Fibroblast of skin of right biceps (primary cell): ENCODE results near the gene MAN1C1.

ENCODE experiments used
- DNase-seq: peaks from one replicate; pipeline ENCODE4 v3.0.0-alpha.2; 2013

The MAN1C1 gene

DNA sequence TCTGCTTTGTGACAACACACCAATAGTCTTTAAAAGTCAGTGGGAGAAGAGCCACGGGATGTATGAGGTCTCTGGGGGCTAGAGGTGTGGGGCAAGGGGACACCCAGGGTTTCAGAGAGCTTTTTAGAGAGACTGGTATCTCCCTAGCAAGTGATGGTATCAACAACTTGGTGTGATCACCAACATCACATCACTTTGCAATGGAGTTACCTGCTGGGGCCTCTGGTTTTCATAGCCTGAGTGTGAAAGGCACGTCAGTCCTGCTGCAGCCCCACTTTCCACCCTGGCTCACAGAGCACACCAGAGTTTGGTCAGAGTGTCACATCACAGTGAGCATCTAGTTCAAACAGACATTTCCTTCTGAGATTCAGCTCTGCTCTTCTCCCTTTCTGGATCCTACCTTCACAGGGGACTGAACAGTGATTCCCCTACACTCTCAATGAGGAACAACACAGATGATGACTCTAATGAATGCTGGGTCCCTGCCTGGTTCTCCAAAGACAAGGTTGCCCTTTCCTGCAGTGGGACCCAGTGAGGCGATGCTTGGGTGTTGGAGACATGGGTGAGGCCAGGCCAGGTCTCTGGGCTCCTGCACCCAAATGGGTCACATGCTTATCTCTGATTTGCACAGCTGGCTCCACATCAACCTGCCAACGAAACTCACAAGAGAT lies 2.0 kb upstream of the MAN1C1 start:
- no peak for DNase-seq

- DNase-seq, result no peak
Observed at GRCh38 chr1:25615172-25615541, 1.4 kb upstream of the MAN1C1 start.

- no peak for DNase-seq
Observed at GRCh38 chr1:25615563-25616094, 962 bp upstream of the MAN1C1 start.

- no peak for DNase-seq
Observed at GRCh38 chr1:25616987-25617624, 515 bp downstream of the MAN1C1 start.

- DNase-seq, result no peak
Observed at GRCh38 chr1:25617625-25618432, 1.2 kb downstream of the MAN1C1 start.

- DNase-seq, result no peak
Observed at GRCh38 chr1:25618433-25618808, 1.8 kb downstream of the MAN1C1 start.

DNA sequence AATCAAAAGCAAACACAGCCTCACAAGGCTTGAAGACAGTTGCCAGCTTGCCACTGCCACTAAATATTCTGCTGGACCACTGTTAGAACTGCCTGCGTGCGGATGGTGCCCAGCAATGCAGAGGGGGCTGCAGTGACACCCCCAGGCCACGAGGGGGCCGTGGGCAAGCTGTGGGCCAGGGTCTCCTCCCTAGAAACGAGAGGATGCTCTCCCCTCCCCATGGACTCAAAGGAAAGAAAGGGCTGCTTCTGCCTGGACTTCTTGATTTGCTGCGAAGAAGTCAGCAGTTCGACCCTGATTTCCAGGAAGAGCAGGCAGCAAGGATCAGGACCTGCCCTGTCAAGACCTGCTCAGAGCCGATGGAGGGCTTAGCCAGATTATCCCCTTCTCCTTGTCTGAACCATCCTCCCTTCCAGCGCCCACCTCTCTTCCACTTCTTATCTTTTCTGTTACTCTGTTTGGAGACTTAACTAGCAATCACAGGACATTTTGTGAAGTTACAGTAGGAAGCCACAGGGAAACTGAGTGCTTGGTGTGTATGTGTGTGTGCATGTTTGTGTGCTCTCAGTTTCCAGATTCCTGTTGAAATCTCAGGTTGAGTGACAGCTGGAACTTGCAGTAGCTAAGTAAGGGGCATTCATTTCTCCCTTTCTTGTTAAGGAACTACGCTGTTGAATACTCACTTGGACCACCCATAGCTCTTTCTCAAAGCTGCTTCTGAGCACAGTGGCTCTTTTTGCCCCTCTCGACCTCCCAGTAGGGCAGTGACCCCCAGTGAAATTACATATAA lies 2.7 kb downstream of the MAN1C1 start:
- DNase-seq, result no peak

DNA sequence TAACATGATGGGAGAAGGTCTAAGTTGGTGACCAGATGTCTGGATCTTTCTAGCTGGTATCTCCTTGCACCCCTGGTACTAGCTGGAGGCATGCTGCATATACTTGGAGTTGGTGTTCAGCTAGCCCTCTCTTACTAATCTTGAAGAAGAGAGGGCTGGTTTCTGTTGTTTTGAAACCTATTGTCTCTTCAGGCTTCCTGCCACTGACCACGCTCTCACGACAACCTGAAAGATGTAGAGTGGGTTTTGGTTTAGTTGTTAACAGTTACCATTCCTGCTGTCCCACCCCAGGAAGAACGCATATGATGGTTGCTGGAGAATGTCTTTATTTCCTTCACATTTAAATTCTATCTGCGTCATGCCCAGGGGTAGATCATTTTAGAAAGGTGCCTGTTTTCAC lies 3.6 kb downstream of the MAN1C1 start:
- no peak for DNase-seq

DNA sequence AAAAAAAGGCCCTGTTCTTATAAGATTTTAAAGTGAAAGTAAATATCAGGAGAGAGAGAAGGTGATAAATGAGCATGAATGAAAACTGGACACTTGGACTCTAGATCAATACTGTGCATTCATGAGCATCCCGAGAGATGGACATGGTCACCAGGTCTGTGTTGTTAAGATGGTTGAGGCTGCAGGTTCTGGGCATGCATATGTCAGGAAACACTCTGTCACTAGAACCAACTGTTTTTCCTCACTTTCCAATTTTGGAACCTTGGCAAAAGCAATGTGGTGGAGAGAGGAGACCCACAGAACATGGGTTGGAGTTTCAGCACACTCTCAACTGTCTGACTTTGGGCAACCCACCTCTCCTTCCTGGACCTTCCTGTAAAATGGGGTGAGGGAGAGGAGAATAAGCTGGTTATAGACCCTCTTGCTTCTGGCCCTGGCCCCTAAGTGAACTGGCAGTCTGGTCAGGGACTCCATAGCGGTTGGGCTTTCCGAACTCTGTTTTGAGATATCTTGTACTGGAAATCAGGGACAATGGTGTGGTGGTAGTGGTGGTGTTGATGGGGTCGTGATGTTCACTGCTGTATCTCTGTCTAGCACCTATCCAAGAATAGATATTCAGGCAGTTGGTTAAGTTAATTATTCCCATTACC lies 4.2 kb downstream of the MAN1C1 start:
- DNase-seq, result no peak

DNA sequence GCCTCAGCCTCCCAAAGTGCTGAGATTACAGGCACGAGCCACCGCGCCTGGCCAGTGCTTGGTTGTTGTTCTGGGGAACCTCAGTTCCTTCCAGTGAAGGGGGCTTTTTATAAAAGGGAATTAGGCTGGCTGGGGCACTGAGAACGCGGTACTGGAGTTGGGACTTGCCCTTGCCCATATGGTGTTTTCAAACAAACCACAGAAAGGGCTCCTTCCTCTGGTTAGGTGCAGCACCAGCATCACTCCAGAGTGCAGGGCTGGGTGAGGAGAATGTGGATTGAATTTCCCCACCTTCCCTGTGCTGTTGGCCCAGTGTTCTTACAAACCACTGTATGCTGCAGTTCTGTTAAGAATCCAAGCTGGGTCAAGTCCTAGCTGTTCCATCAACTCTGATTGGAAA lies 5.3 kb downstream of the MAN1C1 start:
- no peak for DNase-seq

GRCh38 chr1:25622531-25622930 lies 5.9 kb downstream of the MAN1C1 start:
- no peak for DNase-seq

- DNase-seq, result no peak
Observed at GRCh38 chr1:25623007-25623406, 6.4 kb downstream of the MAN1C1 start.

DNA sequence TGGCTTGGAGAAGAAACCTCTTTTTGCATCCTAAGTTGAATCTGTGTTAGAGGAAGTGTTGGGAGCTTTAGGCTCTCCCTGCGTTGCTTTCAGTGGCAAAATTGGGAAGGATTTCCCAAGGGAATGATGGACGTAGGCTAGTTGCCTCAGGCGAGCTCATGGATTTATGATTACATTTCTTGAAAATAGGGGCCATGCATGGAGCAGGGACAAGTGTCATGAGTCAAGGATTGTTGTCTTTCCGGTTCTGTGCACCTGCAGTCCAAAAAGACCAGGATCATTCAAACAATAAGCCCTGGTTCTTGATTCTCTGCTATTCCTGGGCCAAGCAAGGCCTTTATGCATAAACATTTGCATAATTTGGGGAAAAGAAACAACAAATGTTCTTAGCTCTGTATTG lies 7.1 kb downstream of the MAN1C1 start:
- DNase-seq, result no peak

GRCh38 chr1:25624156-25624555 lies 7.6 kb downstream of the MAN1C1 start:
- no peak for DNase-seq

- DNase-seq, result no peak
Observed at GRCh38 chr1:25624604-25625003, 8.0 kb downstream of the MAN1C1 start.

- DNase-seq, result no peak
Observed at GRCh38 chr1:25626018-25626417, 9.4 kb downstream of the MAN1C1 start.

GRCh38 chr1:25628741-25629421 lies 12.3 kb downstream of the MAN1C1 start:
- no peak for DNase-seq

DNA sequence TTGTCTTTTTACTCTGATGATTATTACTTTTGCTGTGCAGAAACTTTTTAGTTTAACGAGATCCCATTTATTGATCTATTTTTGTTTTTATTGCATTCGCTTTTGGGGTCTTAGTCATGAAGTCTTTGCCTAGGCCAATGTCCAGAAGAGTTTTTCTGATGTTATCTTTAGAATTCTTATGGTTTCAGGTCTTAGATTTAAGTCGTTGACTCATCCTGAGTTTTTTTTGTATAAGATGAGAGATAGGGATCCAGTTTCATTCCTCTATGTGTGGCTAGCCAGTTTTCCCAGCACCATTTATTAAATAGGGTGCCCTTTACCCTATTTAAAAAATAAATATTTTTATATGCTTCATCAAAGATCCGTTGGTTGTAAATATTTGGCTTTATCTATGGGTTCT lies 13.2 kb downstream of the MAN1C1 start:
- DNase-seq, result peak; percentile 38

DNA sequence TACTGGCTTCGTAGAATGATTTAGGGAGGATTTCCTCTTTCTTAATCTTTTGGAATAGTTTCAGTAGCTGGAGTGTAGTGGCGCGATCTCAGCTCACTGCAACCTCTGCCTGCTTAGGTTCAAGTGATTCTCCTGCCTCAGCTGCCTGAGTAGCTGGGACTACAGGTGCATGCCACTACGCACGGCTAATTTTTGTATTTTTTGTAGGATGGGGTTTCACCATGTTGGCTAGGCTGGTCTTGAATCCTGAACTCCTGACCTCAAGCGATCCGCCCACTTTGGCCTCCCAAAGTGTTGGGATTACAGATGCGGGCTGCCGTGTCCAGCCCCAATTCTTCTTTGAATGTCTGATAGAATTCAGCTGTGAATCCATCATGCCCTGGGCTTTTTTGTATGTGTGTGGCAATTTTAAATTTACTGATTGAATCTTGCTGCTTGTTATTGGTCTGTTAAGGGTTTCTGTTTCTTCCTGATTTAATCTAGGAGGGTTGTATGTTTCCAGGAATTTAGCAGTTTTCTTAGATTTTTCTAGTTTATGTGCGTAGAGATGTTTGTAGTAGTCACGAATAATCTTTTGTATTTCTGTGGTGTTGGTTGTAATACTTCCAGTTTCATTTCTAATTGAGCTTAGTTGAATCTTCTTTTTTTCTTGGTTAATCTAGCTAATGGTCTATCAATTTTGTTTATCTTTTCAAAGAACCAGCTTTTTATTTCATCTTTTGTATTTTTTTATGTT lies 15.3 kb downstream of the MAN1C1 start:
- DNase-seq, result no peak

DNA sequence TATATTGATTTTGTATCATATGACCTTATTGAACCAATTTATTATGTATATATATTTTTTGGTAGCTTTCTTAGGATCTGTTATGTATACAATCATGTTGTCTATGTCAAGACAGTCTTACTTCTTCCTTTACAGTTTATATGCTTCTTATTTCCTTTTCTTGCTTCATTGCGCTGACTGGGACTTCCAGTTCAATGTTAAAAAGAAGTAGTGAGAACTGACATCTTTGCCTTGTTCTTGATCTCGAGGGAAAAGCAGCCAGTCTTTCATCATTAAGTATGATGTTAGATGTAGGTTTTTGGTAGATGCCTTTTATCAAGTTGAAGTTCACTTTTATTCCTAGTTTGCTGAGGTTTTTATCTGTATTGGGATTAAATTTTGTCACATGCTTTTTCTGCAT lies 17.5 kb downstream of the MAN1C1 start:
- DNase-seq, result no peak

GRCh38 chr1:25634896-25635295 lies 18.3 kb downstream of the MAN1C1 start:
- no peak for DNase-seq
